ENCODE results near the gene MYO1H. TPM values are rescaled to one million over a fixed set of nuclear protein-coding genes. Genes with fewer than 3 reads are reported as not detected.

The MYO1H gene
- total RNA-seq, 1 experiment from 2014 or later, result not detected

DNA sequence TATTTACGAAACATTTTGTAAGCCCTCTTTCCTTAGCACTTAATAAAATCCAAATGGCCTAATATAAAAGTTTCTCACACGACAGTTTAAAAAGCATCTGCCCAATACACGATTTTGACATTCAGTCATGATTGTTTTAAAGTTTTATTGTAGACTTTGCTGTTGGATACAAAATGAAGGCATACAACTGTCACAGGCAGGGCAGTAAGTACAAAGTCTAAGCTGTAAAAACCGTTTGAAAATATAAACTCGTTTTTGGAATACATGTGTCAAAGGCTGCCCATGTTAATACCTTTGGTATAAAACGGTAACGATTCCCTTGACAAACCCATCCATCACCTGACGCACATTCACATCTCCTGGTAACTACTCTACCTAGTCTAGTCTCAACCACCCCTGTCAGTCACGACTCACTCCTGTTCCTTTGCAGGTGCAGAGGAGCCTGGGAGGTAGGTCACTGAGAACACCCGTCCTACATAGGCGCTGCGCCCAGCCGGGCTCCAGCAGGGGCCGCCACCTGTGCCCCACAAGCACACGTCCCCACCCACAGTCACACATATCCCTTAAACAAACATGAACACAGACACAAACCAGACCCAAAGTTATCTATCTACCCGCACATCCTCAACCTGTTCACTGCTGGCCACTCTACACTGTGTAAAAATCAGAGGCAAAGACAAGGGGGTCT, 102.3 kb downstream of the MYO1H start:
- Histone ChIP-seq H3K9me3 (ENCODE audit: low read length) (no peaks in the 10 kb centered on the region), H3K9ac (ENCODE audit: low read length) (no peak overlapping the region), H3K27ac (ENCODE audit: low read length) (no peak overlapping the region), H3K79me2 (ENCODE audit: low read length) (peaks cover 2% of the 10 kb centered on the region; the same call in 1 of the 2 replicates), H2AFZ (ENCODE audit: low read length) (no peak overlapping the region), H3K4me2 (ENCODE audit: low read depth, low read length, poor library complexity, severe bottlenecking) (no peak overlapping the region), H3K4me3 (ENCODE audit: low read length) (no peak overlapping the region), H3K27me3 (ENCODE audit: low read length) (no peaks in the 10 kb centered on the region), H3K9me2 (replicated peaks; ENCODE audit: insufficient read depth, low read length) (no peaks in the 10 kb centered on the region), H3K4me1 (ENCODE audit: low read length) (no peaks in the 10 kb centered on the region), H3K36me3 (ENCODE audit: insufficient read depth, low read length) (peaks cover 6% of the 10 kb centered on the region; the same call in 1 of the 2 replicates), H4K20me1 (ENCODE audit: insufficient read depth, low read depth, low read length) (0 out of 2 replicates have a peak, but pooled peaks cover 5% of the 10 kb centered on the region)
- no peak for DNase-seq

DNA sequence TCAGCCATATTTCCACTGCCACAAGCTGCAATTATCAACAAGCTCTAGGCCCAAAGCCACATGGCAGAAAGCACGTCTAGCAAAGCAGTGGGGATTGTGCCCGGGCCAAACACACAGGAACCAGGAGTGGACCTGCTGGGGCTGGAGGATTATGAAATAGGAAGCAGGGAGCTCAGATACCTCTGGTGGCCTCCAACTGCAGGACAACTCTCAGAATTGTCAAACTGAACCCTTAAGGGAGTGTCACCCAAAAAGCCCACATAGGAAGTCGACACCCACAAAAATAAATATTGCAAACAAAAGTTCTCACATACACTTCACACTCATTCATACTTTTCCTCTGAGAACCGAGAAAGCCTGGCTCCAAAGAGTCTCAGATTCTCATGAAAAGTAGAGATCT, 103.3 kb downstream of the MYO1H start:
- Histone ChIP-seq H3K9me3 (ENCODE audit: low read length) (no peaks in the 10 kb centered on the region), H3K9ac (ENCODE audit: low read length) (no peak overlapping the region), H3K27me3 (ENCODE audit: low read length) (no peaks in the 10 kb centered on the region), H4K20me1 (ENCODE audit: insufficient read depth, low read depth, low read length) (0 out of 2 replicates have a peak, but pooled peaks cover 5% of the 10 kb centered on the region), H3K4me3 (ENCODE audit: low read length) (no peak overlapping the region), H3K4me2 (ENCODE audit: low read depth, low read length, poor library complexity, severe bottlenecking) (no peak overlapping the region), H3K4me1 (ENCODE audit: low read length) (no peaks in the 10 kb centered on the region), H3K36me3 (ENCODE audit: insufficient read depth, low read length) (peaks cover 6% of the 10 kb centered on the region; the same call in 1 of the 2 replicates), H3K27ac (ENCODE audit: low read length) (no peak overlapping the region), H2AFZ (ENCODE audit: low read length) (no peak overlapping the region), H3K79me2 (ENCODE audit: low read length) (peaks cover 2% of the 10 kb centered on the region; the same call in 1 of the 2 replicates), H3K9me2 (replicated peaks; ENCODE audit: insufficient read depth, low read length) (no peaks in the 10 kb centered on the region)
- DNase-seq, result no peak

DNA sequence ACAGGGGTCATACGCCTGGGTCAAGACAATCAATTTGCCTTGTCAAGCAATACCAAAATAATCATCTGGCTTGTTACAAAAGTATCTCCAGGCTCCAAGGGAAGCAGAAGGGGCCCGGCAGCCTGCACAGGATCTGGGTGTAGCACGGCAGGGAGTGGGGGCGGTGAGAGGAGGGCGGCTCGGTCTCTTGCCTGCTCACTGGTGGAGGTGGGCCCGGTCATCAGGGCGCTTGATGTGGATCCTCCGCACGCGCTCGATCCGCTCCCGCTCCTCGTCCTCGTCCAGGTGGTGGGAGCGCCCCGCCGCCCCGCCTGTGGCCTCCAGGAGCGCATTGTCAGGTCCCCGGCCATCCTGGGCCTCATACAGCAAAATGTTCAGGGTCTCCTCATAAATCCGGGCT, 103.7 kb downstream of the MYO1H start:
- Histone ChIP-seq H3K27ac (ENCODE audit: low read length) (no peak overlapping the region), H3K27me3 (ENCODE audit: low read length) (no peaks in the 10 kb centered on the region), H2AFZ (ENCODE audit: low read length) (no peak overlapping the region), H3K9me2 (replicated peaks; ENCODE audit: insufficient read depth, low read length) (no peaks in the 10 kb centered on the region), H3K9ac (ENCODE audit: low read length) (no peak overlapping the region), H3K36me3 (ENCODE audit: insufficient read depth, low read length) (peaks cover 8% of the 10 kb centered on the region; the same call in 1 of the 2 replicates), H3K4me2 (ENCODE audit: low read depth, low read length, poor library complexity, severe bottlenecking) (no peak overlapping the region), H3K79me2 (ENCODE audit: low read length) (peaks cover 2% of the 10 kb centered on the region; the same call in 1 of the 2 replicates), H3K4me3 (ENCODE audit: low read length) (no peak overlapping the region), H3K9me3 (ENCODE audit: low read length) (no peaks in the 10 kb centered on the region), H3K4me1 (ENCODE audit: low read length) (no peaks in the 10 kb centered on the region), H4K20me1 (ENCODE audit: insufficient read depth, low read depth, low read length) (0 out of 2 replicates have a peak, but pooled peaks cover 5% of the 10 kb centered on the region)
- no peak for DNase-seq

DNA sequence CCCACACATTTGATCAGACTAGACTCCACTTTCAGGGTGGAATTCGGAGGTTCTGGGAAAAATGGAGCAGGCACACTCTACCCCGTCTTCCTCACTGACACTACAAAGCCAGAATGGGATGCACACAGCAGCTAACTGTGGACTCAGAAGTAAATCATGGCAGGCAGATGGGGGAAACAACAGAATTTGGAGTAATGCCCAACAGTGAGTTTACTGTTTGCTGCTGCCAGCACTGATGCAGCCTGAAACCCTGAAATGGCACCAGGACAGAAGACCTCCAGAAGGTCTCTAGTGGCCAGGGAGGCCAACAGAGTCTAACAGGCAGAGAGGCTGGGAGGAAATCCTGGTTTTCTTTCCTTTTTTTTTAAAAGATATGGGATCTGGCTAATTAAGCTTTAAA, 104.8 kb downstream of the MYO1H start:
- no peak overlapping the region for H3K4me3 ChIP-seq (ENCODE audit: low read length)
- peaks cover 19% of the 10 kb centered on the region; the same call in 1 of the 2 replicates for H3K36me3 ChIP-seq (ENCODE audit: insufficient read depth, low read length)
- no peaks in the 10 kb centered on the region for H3K27me3 ChIP-seq (ENCODE audit: low read length)
- peaks cover 2% of the 10 kb centered on the region; the same call in 1 of the 2 replicates for H3K79me2 ChIP-seq (ENCODE audit: low read length)
- H3K9me2 ChIP-seq (replicated peaks; ENCODE audit: insufficient read depth, low read length), result no peaks in the 10 kb centered on the region
- H3K4me1 ChIP-seq (ENCODE audit: low read length), result no peaks in the 10 kb centered on the region
- no peak overlapping the region for H3K4me2 ChIP-seq (ENCODE audit: low read depth, low read length, poor library complexity, severe bottlenecking)
- no peak overlapping the region for H3K27ac ChIP-seq (ENCODE audit: low read length)
- no peak overlapping the region for H2AFZ ChIP-seq (ENCODE audit: low read length)
- H3K9me3 ChIP-seq (ENCODE audit: low read length), result no peaks in the 10 kb centered on the region
- H3K9ac ChIP-seq (ENCODE audit: low read length), result no peak overlapping the region
- DNase-seq, result no peak
- 0 out of 2 replicates have a peak, but pooled peaks cover 5% of the 10 kb centered on the region for H4K20me1 ChIP-seq (ENCODE audit: insufficient read depth, low read depth, low read length)

DNA sequence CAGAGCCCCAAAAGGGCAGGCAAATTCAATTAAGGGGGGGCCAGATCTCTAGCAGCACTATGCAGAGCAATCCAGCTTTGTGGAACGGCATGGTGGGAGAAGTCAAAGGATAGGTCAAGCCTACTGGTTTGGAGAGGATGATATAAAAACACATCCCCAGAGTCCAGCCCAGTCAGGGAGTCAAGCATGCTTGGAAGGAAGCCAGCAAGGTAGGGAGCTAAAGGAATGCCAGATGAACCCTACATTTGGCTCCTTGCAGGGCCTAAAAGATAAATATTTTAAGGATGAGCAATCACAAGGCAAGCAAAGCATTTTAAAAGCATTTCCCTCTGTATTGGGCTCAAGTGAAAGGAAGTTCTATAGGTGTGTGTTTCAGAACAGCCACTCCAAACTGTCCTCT, 108.0 kb downstream of the MYO1H start:
- no peak overlapping the region for H3K4me3 ChIP-seq (ENCODE audit: low read length)
- no peaks in the 10 kb centered on the region for H3K9me3 ChIP-seq (ENCODE audit: low read length)
- no peak for DNase-seq
- H3K9ac ChIP-seq (ENCODE audit: low read length), result no peak overlapping the region
- H3K27me3 ChIP-seq (ENCODE audit: low read length), result no peaks in the 10 kb centered on the region
- no peak overlapping the region for H3K4me2 ChIP-seq (ENCODE audit: low read depth, low read length, poor library complexity, severe bottlenecking)
- H2AFZ ChIP-seq (ENCODE audit: low read length), result no peak overlapping the region
- peaks cover 22% of the 10 kb centered on the region; the same call in 1 of the 2 replicates for H3K36me3 ChIP-seq (ENCODE audit: insufficient read depth, low read length)
- H3K9me2 ChIP-seq (replicated peaks; ENCODE audit: insufficient read depth, low read length), result no peaks in the 10 kb centered on the region
- H3K79me2 ChIP-seq (ENCODE audit: low read length), result peaks cover 20% of the 10 kb centered on the region
- peaks cover under 1% of the 10 kb centered on the region for H3K4me1 ChIP-seq (ENCODE audit: low read length)
- H3K27ac ChIP-seq (ENCODE audit: low read length), result no peak overlapping the region
- H4K20me1 ChIP-seq (ENCODE audit: insufficient read depth, low read depth, low read length), result no peaks in the 10 kb centered on the region

DNA sequence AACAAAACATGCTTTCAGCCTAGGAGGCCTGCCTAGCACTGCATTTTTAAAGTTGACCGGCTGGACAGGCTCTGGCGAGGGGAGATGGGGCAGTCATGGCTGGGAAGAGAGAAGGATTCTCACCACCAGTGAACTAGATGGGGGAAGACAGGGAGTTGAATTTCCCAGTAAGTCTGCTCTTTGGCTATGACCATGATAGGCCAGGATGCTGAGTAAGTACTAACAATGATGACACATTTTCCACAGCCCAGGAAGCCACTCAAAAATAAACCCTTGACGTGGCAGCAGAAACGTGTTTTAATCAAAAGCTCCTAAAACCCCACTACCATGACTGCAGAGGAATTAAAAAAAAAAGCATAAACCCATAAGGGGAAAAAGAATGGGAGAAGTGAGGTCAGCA, 110.4 kb downstream of the MYO1H start:
- peaks cover 43% of the 10 kb centered on the region for H3K79me2 ChIP-seq (ENCODE audit: low read length)

DNA sequence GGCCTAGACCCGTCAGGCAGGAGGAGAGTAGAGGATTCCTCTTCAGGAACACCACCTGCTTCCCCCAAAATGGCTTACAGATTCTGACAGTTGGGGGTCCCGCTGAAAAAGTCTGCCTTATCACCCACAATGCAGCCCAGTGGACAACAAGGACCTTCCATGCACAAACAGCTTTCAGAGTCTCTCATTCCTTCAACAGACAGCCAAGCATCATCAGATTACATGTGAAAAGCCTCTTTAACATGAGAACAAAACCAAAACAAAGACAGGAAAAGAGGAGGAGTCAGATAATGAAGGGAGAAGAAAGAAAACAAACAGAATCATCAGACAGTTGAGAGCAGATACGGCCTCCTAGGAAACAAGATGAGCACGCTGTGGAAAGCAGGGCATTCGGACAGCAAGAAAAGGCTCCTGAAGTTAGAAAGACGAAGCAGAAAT, 111.1 kb downstream of the MYO1H start:
- Histone ChIP-seq H3K27me3 (ENCODE audit: low read length) (no peaks in the 10 kb centered on the region), H2AFZ (ENCODE audit: low read length) (no peak overlapping the region), H3K9ac (ENCODE audit: low read length) (no peak overlapping the region), H3K79me2 (ENCODE audit: low read length) (peaks cover 50% of the 10 kb centered on the region), H4K20me1 (ENCODE audit: insufficient read depth, low read depth, low read length) (no peaks in the 10 kb centered on the region), H3K9me2 (replicated peaks; ENCODE audit: insufficient read depth, low read length) (no peaks in the 10 kb centered on the region), H3K27ac (ENCODE audit: low read length) (no peak overlapping the region), H3K4me3 (ENCODE audit: low read length) (no peak overlapping the region), H3K36me3 (ENCODE audit: insufficient read depth, low read length) (peaks cover 19% of the 10 kb centered on the region; the same call in 1 of the 2 replicates), H3K9me3 (ENCODE audit: low read length) (no peaks in the 10 kb centered on the region), H3K4me1 (ENCODE audit: low read length) (peaks cover 13% of the 10 kb centered on the region), H3K4me2 (ENCODE audit: low read depth, low read length, poor library complexity, severe bottlenecking) (no peak overlapping the region)
- no peak for DNase-seq

More for the DNA sequence above, 110.4 kb downstream of the MYO1H start:
- Histone ChIP-seq H3K4me1 (ENCODE audit: low read length) (peaks cover 13% of the 10 kb centered on the region), H3K9me2 (replicated peaks; ENCODE audit: insufficient read depth, low read length) (no peaks in the 10 kb centered on the region), H3K36me3 (ENCODE audit: insufficient read depth, low read length) (peaks cover 22% of the 10 kb centered on the region; the same call in 1 of the 2 replicates), H3K9ac (ENCODE audit: low read length) (no peak overlapping the region), H2AFZ (ENCODE audit: low read length) (no peak overlapping the region), H3K27me3 (ENCODE audit: low read length) (no peaks in the 10 kb centered on the region), H3K4me2 (ENCODE audit: low read depth, low read length, poor library complexity, severe bottlenecking) (no peak overlapping the region), H3K4me3 (ENCODE audit: low read length) (no peak overlapping the region), H3K27ac (ENCODE audit: low read length) (no peak overlapping the region), H3K9me3 (ENCODE audit: low read length) (no peaks in the 10 kb centered on the region), H4K20me1 (ENCODE audit: insufficient read depth, low read depth, low read length) (no peaks in the 10 kb centered on the region)
- DNase-seq, result no peak

DNA sequence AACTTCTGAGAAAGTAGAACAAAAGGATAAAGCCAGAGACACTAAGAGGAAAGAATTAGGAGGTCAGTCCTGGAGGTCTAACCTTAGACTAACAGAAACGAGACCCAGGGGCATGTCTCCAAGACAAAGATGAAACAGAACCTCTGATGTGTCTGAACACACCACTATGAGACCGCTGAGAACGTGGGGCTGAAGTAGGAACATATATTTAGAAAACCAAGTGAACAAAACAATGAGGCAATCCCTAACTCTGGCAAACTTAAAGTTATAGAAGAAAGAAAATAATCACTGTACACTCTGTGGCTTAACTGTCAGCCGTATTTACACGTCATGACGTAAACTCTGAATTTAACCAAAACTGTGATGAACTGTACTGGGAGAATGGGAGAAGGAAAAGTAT, 111.5 kb downstream of the MYO1H start:
- no peaks in the 10 kb centered on the region for H3K9me2 ChIP-seq (replicated peaks; ENCODE audit: insufficient read depth, low read length)
- DNase-seq, result no peak
- no peaks in the 10 kb centered on the region for H3K27me3 ChIP-seq (ENCODE audit: low read length)
- H3K27ac ChIP-seq (ENCODE audit: low read length), result no peak overlapping the region
- no peak overlapping the region for H3K4me3 ChIP-seq (ENCODE audit: low read length)
- peaks cover 16% of the 10 kb centered on the region; the same call in 1 of the 2 replicates for H3K36me3 ChIP-seq (ENCODE audit: insufficient read depth, low read length)
- H4K20me1 ChIP-seq (ENCODE audit: insufficient read depth, low read depth, low read length), result no peaks in the 10 kb centered on the region
- peaks cover 55% of the 10 kb centered on the region for H3K79me2 ChIP-seq (ENCODE audit: low read length)
- no peak overlapping the region for H3K9ac ChIP-seq (ENCODE audit: low read length)
- peaks cover 13% of the 10 kb centered on the region for H3K4me1 ChIP-seq (ENCODE audit: low read length)
- no peaks in the 10 kb centered on the region for H3K9me3 ChIP-seq (ENCODE audit: low read length)
- no peak overlapping the region for H2AFZ ChIP-seq (ENCODE audit: low read length)
- no peak overlapping the region for H3K4me2 ChIP-seq (ENCODE audit: low read depth, low read length, poor library complexity, severe bottlenecking)
